ENCODE results near the gene STARD9.

Gene STARD9

GRCh38 chr15:42716626-42717025 lies 141.2 kb downstream of the STARD9 start:
- TF ChIP-seq CTCF (IDR thresholded peaks at IDR 0.05; ENCODE audit: low read length, missing control alignments): no peak
- no peak for DNase-seq (ENCODE audit: low read depth)
- H3K4me3 ChIP-seq (replicated peaks; ENCODE audit: low read depth, low read length): no peak overlapping the region

GRCh38 chr15:42719043-42719442 lies 143.6 kb downstream of the STARD9 start:
- H3K4me3 ChIP-seq (replicated peaks; ENCODE audit: low read depth, low read length): no peak overlapping the region
- DNase-seq (ENCODE audit: low read depth): no peak
- no peak for TF ChIP-seq CTCF (IDR thresholded peaks at IDR 0.05; ENCODE audit: low read length, missing control alignments)

GRCh38 chr15:42720071-42720470 lies 144.7 kb downstream of the STARD9 start:
- no peak for DNase-seq (ENCODE audit: low read depth)
- TF ChIP-seq CTCF (IDR thresholded peaks at IDR 0.05; ENCODE audit: low read length, missing control alignments): no peak
- no peak overlapping the region for H3K4me3 ChIP-seq (replicated peaks; ENCODE audit: low read depth, low read length)

- H3K4me3 ChIP-seq (replicated peaks; ENCODE audit: low read depth, low read length): no peak overlapping the region
- no peak for TF ChIP-seq CTCF (IDR thresholded peaks at IDR 0.05; ENCODE audit: low read length, missing control alignments)
- DNase-seq (ENCODE audit: low read depth): no peak
These were observed 145.6 kb downstream of the STARD9 start for GRCh38 chr15:42721016-42721415.

- no peak for TF ChIP-seq CTCF (IDR thresholded peaks at IDR 0.05; ENCODE audit: low read length, missing control alignments)
- H3K4me3 ChIP-seq (replicated peaks; ENCODE audit: low read depth, low read length): no peak overlapping the region
- DNase-seq (ENCODE audit: low read depth): no peak
These were observed 146.5 kb downstream of the STARD9 start for GRCh38 chr15:42721916-42722315.

GRCh38 chr15:42723068-42723467 lies 147.7 kb downstream of the STARD9 start:
- H3K4me3 ChIP-seq (replicated peaks; ENCODE audit: low read depth, low read length): no peak overlapping the region
- DNase-seq (ENCODE audit: low read depth): no peak
- TF ChIP-seq CTCF (IDR thresholded peaks at IDR 0.05; ENCODE audit: low read length, missing control alignments): peak; percentile 11

GRCh38 chr15:42724276-42724675 lies 148.9 kb downstream of the STARD9 start:
- no peak for DNase-seq (ENCODE audit: low read depth)
- no peak for TF ChIP-seq CTCF (IDR thresholded peaks at IDR 0.05; ENCODE audit: low read length, missing control alignments)
- no peak overlapping the region for H3K4me3 ChIP-seq (replicated peaks; ENCODE audit: low read depth, low read length)

Measured in fibroblast of pulmonary artery (primary cell).